Measurements from ENCODE around the gene DIDO1.

GRCh38 chr20:62828051-62828450 lies 98.3 kb downstream of the DIDO1 start:
- TF ChIP-seq CTCF (IDR thresholded peaks at IDR 0.05) (no peak), ZFX (IDR thresholded peaks at IDR 0.05; ENCODE audit: borderline replicate concordance) (no peak)
